Measurements from ENCODE around the gene COL27A1.

Gene COL27A1

GRCh38 chr9:114361542-114361941 lies 206.2 kb downstream of the COL27A1 start:
- no peak for TF ChIP-seq ZFX (IDR thresholded peaks at IDR 0.05)
- TF ChIP-seq, protein P1, sequence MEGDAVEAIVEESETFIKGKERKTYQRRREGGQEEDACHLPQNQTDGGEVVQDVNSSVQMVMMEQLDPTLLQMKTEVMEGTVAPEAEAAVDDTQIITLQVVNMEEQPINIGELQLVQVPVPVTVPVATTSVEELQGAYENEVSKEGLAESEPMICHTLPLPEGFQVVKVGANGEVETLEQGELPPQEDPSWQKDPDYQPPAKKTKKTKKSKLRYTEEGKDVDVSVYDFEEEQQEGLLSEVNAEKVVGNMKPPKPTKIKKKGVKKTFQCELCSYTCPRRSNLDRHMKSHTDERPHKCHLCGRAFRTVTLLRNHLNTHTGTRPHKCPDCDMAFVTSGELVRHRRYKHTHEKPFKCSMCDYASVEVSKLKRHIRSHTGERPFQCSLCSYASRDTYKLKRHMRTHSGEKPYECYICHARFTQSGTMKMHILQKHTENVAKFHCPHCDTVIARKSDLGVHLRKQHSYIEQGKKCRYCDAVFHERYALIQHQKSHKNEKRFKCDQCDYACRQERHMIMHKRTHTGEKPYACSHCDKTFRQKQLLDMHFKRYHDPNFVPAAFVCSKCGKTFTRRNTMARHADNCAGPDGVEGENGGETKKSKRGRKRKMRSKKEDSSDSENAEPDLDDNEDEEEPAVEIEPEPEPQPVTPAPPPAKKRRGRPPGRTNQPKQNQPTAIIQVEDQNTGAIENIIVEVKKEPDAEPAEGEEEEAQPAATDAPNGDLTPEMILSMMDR (conservative IDR thresholded peaks at IDR 0.05) = no peak
- H3K27ac ChIP-seq = no peak overlapping the region

All from C4-2B (cell line).